A549 (cell line): ENCODE data around the gene TTN. TPM values are rescaled to one million over a fixed set of nuclear protein-coding genes. Genes with fewer than 3 reads are reported as not detected.

Experiments
- BHLHE40 ChIP-seq: IDR thresholded peaks from 2 replicates; pipeline ENCODE4 v1.6.1; 2012; ENCODE audit warnings: low read depth, low read length, inconsistent platforms
- CBX2 ChIP-seq: fragments of 200-600 bp; sonication (generic); IDR thresholded peaks from 2 replicates; pipeline ENCODE4 v1.6.1; 2016; ENCODE audit warnings: low read depth, mild to moderate bottlenecking, borderline replicate concordance
- CEBPB ChIP-seq, 2 experiments: fragments of >200 bp in 1 of 2; sonication (Bioruptor Twin) in 1 of 2; formaldehyde crosslinking in 1 of 2; IDR thresholded peaks; 2 replicates each; pipeline ENCODE4 v1.6.1; 2012 to 2016
- EHF ChIP-seq: fragments of 250-450 bp; sonication (Bioruptor Pico); IDR thresholded peaks from 2 replicates; pipeline ENCODE4 v1.5.0; 2020; ENCODE audit warnings: mild to moderate bottlenecking
- EHMT2 ChIP-seq: fragments of 200-600 bp; sonication (generic); IDR thresholded peaks from 2 replicates; pipeline ENCODE4 v1.6.1; 2016; ENCODE audit warnings: antibody characterized with exemption, low read depth, mild to moderate bottlenecking, moderate library complexity
- EP300 ChIP-seq, 2 experiments: fragments of >200 bp; sonication (Bioruptor Twin); formaldehyde crosslinking; IDR thresholded peaks; 2 replicates in 1 of 2; 3 replicates in 1 of 2; pipeline ENCODE4 v1.6.1; 2016 to 2017
- FOSB ChIP-seq: fragments of 250-450 bp; sonication (Bioruptor Pico); IDR thresholded peaks from 2 replicates; pipeline ENCODE4 v1.5.0; 2020; ENCODE audit warnings: mild to moderate bottlenecking, moderate library complexity
- HDAC2 ChIP-seq: fragments of 200-600 bp; sonication (generic); IDR thresholded peaks from 2 replicates; pipeline ENCODE4 v1.6.1; 2016
- HEYL ChIP-seq: fragments of 250-450 bp; sonication (Bioruptor Pico); IDR thresholded peaks from 2 replicates; pipeline ENCODE4 v1.8.0; 2021; ENCODE audit warnings: mild to moderate bottlenecking, moderate library complexity
- HOXA7 ChIP-seq: fragments of 250-450 bp; sonication (Bioruptor Pico); IDR thresholded peaks from 2 replicates; pipeline ENCODE4 v1.5.0; 2020; ENCODE audit warnings: mild to moderate bottlenecking, moderate library complexity
- HOXB5 ChIP-seq: fragments of 250-450 bp; sonication (Bioruptor Pico); IDR thresholded peaks from 2 replicates; pipeline ENCODE4 v1.5.0; 2020; ENCODE audit warnings: mild to moderate bottlenecking, moderate library complexity
- JUNB ChIP-seq: fragments of >200 bp; sonication (Bioruptor Twin); formaldehyde crosslinking; IDR thresholded peaks from 2 replicates; pipeline ENCODE4 v1.6.1; 2016
- KDM1A ChIP-seq: fragments of 200-600 bp; sonication (generic); IDR thresholded peaks from 2 replicates; pipeline ENCODE4 v1.6.1; 2016; ENCODE audit warnings: low read depth, mild to moderate bottlenecking
- MAFK ChIP-seq: fragments of 450-650 bp; IDR thresholded peaks from 2 replicates; pipeline ENCODE4 v1.6.1; 2014; ENCODE audit not compliant: partially characterized antibody
- MAZ ChIP-seq: fragments of 150-350 bp; IDR thresholded peaks from 2 replicates; pipeline ENCODE4 v1.6.1; 2014; ENCODE audit warnings: antibody characterized with exemption, low read depth, low read length, borderline replicate concordance
- MYC ChIP-seq: IDR thresholded peaks from 2 replicates; pipeline ENCODE4 v1.6.1; 2012; ENCODE audit warnings: mild to moderate bottlenecking, inconsistent platforms, low read length, improper control_type of control experiment, borderline replicate concordance
- NR3C1 ChIP-seq: fragments of >200 bp; sonication (Bioruptor Twin); formaldehyde crosslinking; IDR thresholded peaks from 3 replicates; pipeline ENCODE4 v1.6.1; 2017
- PHF8 ChIP-seq: fragments of 200-600 bp; sonication (generic); IDR thresholded peaks from 2 replicates; pipeline ENCODE4 v1.6.1; 2016; ENCODE audit warnings: low read depth, mild to moderate bottlenecking, antibody characterized with exemption, moderate library complexity, borderline replicate concordance
- POLR2A ChIP-seq: IDR thresholded peaks from 2 replicates; pipeline ENCODE4 v1.6.1; 2012; ENCODE audit warnings: mild to moderate bottlenecking, low read length
- RAD21 ChIP-seq, 2 experiments: fragments of >200 bp in 1 of 2; sonication (Bioruptor Twin) in 1 of 2; formaldehyde crosslinking in 1 of 2; IDR thresholded peaks in 1 of 2; conservative IDR thresholded peaks in 1 of 2; 2 replicates in 1 of 2; 3 replicates in 1 of 2; pipeline ENCODE4 v1.6.1; 2012 to 2018; ENCODE audit warnings: inconsistent platforms in 1 of 2
- RARB ChIP-seq: fragments of 250-450 bp; sonication (Bioruptor Pico); IDR thresholded peaks from 2 replicates; pipeline ENCODE4 v1.8.0; 2021; ENCODE audit warnings: mild to moderate bottlenecking, moderate library complexity
- RCOR1 ChIP-seq: fragments of 150-350 bp; IDR thresholded peaks from 2 replicates; pipeline ENCODE4 v1.6.1; 2014; ENCODE audit warnings: antibody characterized with exemption, low read length, low read depth
- RFX5 ChIP-seq: fragments of 450-650 bp; IDR thresholded peaks from 2 replicates; pipeline ENCODE4 v1.7.1; 2014; ENCODE audit warnings: antibody characterized with exemption, mild to moderate bottlenecking, moderate library complexity
- TFCP2L1 ChIP-seq: fragments of 250-450 bp; sonication (Bioruptor Pico); IDR thresholded peaks from 2 replicates; pipeline ENCODE4 v1.5.0; 2021; ENCODE audit warnings: mild to moderate bottlenecking
- TP53 ChIP-seq: fragments of 250-450 bp; sonication (Bioruptor Pico); IDR thresholded peaks from 2 replicates; pipeline ENCODE4 v1.5.0; 2021; ENCODE audit warnings: mild to moderate bottlenecking, moderate library complexity
- ZNF302 ChIP-seq: fragments of 250-450 bp; sonication (Bioruptor Pico); IDR thresholded peaks from 2 replicates; pipeline ENCODE4 v1.9.0; 2021; ENCODE audit warnings: inconsistent platforms, mild to moderate bottlenecking, moderate library complexity
- ZSCAN20 ChIP-seq: fragments of 250-450 bp; sonication (Bioruptor Pico); IDR thresholded peaks from 2 replicates; pipeline ENCODE4 v1.8.0; 2022; ENCODE audit warnings: mild to moderate bottlenecking, moderate library complexity
- polyA plus RNA-seq, 4 experiments: library from polyadenylated mRNA; depleted of rRNA in 3 of 4; stranded (reverse); fragments of >200 nt; fragmentation: RNase III in 1 of 4; extraction: RNeasy Plus Mini Kit Qiagen cat#74134 plus additional on column Dnase treatment in 1 of 4; gene quantifications; 2 replicates in 3 of 4; 3 replicates in 1 of 4; pipeline ENCODE4 v1.2.3, GENCODE V29; 2011 to 2017
- TF ChIP-seq, protein P1 (sequence below): fragments of 150-350 bp; IDR thresholded peaks from 2 replicates; pipeline ENCODE4 v1.6.1; 2014; ENCODE audit warnings: low read depth, mild to moderate bottlenecking, low read length
- TF ChIP-seq, protein P2 (sequence below): fragments of 200-600 bp; sonication (generic); IDR thresholded peaks from 2 replicates; pipeline ENCODE4 v1.6.1; 2016; ENCODE audit warnings: antibody characterized with exemption, mild to moderate bottlenecking, moderate library complexity
- TF ChIP-seq, protein P3 (sequence below): fragments of 250-450 bp; sonication (Bioruptor Pico); IDR thresholded peaks from 2 replicates; pipeline ENCODE4 v1.5.0; 2021; ENCODE audit warnings: mild to moderate bottlenecking, moderate library complexity, borderline replicate concordance
- TF ChIP-seq, protein P4 (sequence below): fragments of >200 bp; sonication (Bioruptor Twin); formaldehyde crosslinking; IDR thresholded peaks from 3 replicates; pipeline ENCODE4 v1.5.1; 2016
- TF ChIP-seq, protein P5 (sequence below): fragments of 250-450 bp; sonication (Bioruptor Pico); IDR thresholded peaks from 2 replicates; pipeline ENCODE4 v1.5.0; 2020; ENCODE audit warnings: low read depth, mild to moderate bottlenecking, moderate library complexity
- TF ChIP-seq, protein P6 (sequence below): fragments of >200 bp; sonication (Bioruptor Twin); formaldehyde crosslinking; IDR thresholded peaks from 2 replicates; pipeline ENCODE4 v1.6.1; 2016
- TF ChIP-seq, protein P7 (sequence below): fragments of 450-650 bp; IDR thresholded peaks from 2 replicates; pipeline ENCODE4 v1.6.1; 2014; ENCODE audit warnings: antibody characterized with exemption

TTN gene
- polyA plus RNA-seq, 2 of the 4 experiments (the other 2 are of a cell fraction), result under 0.01 TPM; not detected in 1

DNA sequence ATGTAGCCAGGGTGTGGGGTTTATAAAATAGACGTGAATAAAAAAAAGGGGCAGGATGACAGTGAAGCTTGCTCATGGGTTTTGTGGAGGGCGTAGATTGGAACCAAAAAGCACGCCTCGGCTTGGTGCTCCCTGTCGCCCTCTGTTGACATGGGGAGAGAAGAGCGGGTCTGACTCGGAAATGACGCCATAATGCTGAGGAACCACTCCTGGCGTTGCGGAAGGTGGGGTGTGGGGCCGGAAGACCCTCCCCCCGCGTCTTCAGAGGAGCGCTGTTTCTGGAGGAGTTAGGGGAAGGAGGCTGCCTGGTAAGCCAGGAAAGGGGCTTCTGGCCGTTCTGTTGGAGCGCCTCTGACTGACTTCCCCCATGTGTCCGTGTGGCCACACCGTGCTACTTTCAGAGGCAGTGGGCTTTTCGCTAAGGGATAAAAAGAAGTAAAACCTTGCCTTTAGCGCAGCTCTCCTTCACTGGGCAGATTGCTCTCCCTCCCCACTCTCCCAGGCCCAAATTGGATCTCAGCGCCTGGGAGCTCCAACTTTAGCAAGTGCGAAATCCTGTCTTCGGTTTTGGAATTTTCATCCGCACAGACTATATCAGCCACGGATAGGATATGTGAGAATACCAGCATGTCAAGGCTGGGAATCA lies 284.1 kb downstream of the TTN start (continued):
- TF ChIP-seq HEYL (CRISPR knock-in tag), result no peak
- TF ChIP-seq, protein P1, sequence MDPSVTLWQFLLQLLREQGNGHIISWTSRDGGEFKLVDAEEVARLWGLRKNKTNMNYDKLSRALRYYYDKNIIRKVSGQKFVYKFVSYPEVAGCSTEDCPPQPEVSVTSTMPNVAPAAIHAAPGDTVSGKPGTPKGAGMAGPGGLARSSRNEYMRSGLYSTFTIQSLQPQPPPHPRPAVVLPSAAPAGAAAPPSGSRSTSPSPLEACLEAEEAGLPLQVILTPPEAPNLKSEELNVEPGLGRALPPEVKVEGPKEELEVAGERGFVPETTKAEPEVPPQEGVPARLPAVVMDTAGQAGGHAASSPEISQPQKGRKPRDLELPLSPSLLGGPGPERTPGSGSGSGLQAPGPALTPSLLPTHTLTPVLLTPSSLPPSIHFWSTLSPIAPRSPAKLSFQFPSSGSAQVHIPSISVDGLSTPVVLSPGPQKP, result no peak
- no peak for TF ChIP-seq RCOR1
- no peak for TF ChIP-seq CEBPB (IDR thresholded peaks at IDR 0.05)
- TF ChIP-seq PHF8, result peak; percentile 52; the same call in 1 of the 2 replicates
- TF ChIP-seq, protein P2, sequence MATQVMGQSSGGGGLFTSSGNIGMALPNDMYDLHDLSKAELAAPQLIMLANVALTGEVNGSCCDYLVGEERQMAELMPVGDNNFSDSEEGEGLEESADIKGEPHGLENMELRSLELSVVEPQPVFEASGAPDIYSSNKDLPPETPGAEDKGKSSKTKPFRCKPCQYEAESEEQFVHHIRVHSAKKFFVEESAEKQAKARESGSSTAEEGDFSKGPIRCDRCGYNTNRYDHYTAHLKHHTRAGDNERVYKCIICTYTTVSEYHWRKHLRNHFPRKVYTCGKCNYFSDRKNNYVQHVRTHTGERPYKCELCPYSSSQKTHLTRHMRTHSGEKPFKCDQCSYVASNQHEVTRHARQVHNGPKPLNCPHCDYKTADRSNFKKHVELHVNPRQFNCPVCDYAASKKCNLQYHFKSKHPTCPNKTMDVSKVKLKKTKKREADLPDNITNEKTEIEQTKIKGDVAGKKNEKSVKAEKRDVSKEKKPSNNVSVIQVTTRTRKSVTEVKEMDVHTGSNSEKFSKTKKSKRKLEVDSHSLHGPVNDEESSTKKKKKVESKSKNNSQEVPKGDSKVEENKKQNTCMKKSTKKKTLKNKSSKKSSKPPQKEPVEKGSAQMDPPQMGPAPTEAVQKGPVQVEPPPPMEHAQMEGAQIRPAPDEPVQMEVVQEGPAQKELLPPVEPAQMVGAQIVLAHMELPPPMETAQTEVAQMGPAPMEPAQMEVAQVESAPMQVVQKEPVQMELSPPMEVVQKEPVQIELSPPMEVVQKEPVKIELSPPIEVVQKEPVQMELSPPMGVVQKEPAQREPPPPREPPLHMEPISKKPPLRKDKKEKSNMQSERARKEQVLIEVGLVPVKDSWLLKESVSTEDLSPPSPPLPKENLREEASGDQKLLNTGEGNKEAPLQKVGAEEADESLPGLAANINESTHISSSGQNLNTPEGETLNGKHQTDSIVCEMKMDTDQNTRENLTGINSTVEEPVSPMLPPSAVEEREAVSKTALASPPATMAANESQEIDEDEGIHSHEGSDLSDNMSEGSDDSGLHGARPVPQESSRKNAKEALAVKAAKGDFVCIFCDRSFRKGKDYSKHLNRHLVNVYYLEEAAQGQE, result no peak
- no peak for TF ChIP-seq JUNB
- TF ChIP-seq, protein P3, sequence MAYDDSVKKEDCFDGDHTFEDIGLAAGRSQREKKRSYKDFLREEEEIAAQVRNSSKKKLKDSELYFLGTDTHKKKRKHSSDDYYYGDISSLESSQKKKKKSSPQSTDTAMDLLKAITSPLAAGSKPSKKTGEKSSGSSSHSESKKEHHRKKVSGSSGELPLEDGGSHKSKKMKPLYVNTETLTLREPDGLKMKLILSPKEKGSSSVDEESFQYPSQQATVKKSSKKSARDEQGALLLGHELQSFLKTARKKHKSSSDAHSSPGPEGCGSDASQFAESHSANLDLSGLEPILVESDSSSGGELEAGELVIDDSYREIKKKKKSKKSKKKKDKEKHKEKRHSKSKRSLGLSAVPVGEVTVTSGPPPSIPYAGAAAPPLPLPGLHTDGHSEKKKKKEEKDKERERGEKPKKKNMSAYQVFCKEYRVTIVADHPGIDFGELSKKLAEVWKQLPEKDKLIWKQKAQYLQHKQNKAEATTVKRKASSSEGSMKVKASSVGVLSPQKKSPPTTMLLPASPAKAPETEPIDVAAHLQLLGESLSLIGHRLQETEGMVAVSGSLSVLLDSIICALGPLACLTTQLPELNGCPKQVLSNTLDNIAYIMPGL (CRISPR knock-in tag), result no peak
- TF ChIP-seq RAD21 (conservative IDR thresholded peaks at IDR 0.05 in 1 of 2, IDR thresholded peaks at IDR 0.05 in 1 of 2), result peak; percentile 30 to 35; a peak in 2 of 5 replicates
- TF ChIP-seq MAZ, result no peak
- TF ChIP-seq, protein P4, sequence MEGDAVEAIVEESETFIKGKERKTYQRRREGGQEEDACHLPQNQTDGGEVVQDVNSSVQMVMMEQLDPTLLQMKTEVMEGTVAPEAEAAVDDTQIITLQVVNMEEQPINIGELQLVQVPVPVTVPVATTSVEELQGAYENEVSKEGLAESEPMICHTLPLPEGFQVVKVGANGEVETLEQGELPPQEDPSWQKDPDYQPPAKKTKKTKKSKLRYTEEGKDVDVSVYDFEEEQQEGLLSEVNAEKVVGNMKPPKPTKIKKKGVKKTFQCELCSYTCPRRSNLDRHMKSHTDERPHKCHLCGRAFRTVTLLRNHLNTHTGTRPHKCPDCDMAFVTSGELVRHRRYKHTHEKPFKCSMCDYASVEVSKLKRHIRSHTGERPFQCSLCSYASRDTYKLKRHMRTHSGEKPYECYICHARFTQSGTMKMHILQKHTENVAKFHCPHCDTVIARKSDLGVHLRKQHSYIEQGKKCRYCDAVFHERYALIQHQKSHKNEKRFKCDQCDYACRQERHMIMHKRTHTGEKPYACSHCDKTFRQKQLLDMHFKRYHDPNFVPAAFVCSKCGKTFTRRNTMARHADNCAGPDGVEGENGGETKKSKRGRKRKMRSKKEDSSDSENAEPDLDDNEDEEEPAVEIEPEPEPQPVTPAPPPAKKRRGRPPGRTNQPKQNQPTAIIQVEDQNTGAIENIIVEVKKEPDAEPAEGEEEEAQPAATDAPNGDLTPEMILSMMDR, result peak; percentile 59
- TF ChIP-seq NR3C1, result no peak
- TF ChIP-seq CBX2, result no peak
- TF ChIP-seq KDM1A, result no peak
- TF ChIP-seq, protein P5, sequence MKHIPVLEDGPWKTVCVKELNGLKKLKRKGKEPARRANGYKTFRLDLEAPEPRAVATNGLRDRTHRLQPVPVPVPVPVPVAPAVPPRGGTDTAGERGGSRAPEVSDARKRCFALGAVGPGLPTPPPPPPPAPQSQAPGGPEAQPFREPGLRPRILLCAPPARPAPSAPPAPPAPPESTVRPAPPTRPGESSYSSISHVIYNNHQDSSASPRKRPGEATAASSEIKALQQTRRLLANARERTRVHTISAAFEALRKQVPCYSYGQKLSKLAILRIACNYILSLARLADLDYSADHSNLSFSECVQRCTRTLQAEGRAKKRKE (CRISPR knock-in tag), result no peak
- no peak for TF ChIP-seq HOXA7 (CRISPR knock-in tag)
- no peak for TF ChIP-seq RARB (CRISPR knock-in tag)
- no peak for TF ChIP-seq EHF (CRISPR knock-in tag)
- no peak for TF ChIP-seq EP300 (IDR thresholded peaks at IDR 0.05)
- no peak for TF ChIP-seq HDAC2
- TF ChIP-seq FOSB, result no peak
- TF ChIP-seq MYC, result no peak
- TF ChIP-seq, protein P6, sequence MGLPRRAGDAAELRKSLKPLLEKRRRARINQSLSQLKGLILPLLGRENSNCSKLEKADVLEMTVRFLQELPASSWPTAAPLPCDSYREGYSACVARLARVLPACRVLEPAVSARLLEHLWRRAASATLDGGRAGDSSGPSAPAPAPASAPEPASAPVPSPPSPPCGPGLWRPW, result no peak
- TF ChIP-seq ZNF302 (CRISPR knock-in tag), result no peak
- TF ChIP-seq BHLHE40, result no peak
- no peak for TF ChIP-seq EHMT2
- TF ChIP-seq HOXB5 (CRISPR knock-in tag), result no peak
- no peak for TF ChIP-seq RFX5
- TF ChIP-seq TFCP2L1 (CRISPR knock-in tag), result no peak
- peak; percentile 39 for TF ChIP-seq MAFK
- TF ChIP-seq ZSCAN20 (CRISPR knock-in tag), result no peak
- TF ChIP-seq POLR2A, result peak; percentile 86
- no peak for TF ChIP-seq TP53 (CRISPR knock-in tag)
- TF ChIP-seq, protein P7, sequence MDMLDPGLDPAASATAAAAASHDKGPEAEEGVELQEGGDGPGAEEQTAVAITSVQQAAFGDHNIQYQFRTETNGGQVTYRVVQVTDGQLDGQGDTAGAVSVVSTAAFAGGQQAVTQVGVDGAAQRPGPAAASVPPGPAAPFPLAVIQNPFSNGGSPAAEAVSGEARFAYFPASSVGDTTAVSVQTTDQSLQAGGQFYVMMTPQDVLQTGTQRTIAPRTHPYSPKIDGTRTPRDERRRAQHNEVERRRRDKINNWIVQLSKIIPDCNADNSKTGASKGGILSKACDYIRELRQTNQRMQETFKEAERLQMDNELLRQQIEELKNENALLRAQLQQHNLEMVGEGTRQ, result no peak
